Measurements from ENCODE around the gene RNPEPL1.
"Not testable (repeated sequence)": the region's sequence is repeated elsewhere in the genome, so short reads cannot be mapped to it uniquely, and the experiment has no call there.

Gene RNPEPL1

GRCh38 chr2:240567872-240568677 lies at the start of gene RNPEPL1:
Gene RNPEPL1 (plus strand): TSS chr2:240568484. CDS start chr2:240568587, 103 bp downstream.
- peak; percentile 69 for DNase-seq
- Mint-ChIP-seq H3K4me3 (peak within 1 kb of the TSS; percentile 84), H3K4me1 (peaks cover 24% of the 10 kb centered on the region), H3K27me3 (ENCODE audit: low read depth, poor library complexity) (peaks cover 28% of the 10 kb centered on the region), H3K27ac (no peak within 1 kb of the TSS), H3K9me3 (no peaks in the 10 kb centered on the region), H3K36me3 (ENCODE audit: low read depth) (peaks cover 5% of the 10 kb centered on the region)
- TF ChIP-seq CTCF (IDR thresholded peaks at IDR 0.05), result no peak

DNA sequence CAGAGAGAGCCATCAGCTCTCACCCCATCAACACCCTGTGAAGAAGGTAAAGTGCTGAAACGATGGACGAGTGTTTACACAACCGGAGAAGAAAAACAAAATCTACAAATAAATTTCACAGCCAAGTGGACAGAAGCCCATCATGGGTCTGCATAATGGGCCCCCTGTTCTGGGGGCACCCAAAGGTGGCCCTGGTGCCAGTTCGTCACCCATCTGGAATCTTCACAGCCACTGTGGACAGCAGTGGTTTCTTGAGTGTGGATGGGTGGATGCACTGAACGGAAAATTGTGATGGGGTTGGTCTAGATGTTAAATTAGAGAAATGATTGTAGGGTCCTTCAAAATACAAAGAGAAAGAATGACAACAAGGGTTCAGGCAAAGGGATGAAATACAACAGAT lies 49.3 kb upstream of the RNPEPL1 start:
- TF ChIP-seq CTCF (IDR thresholded peaks at IDR 0.05), result no peak
- Mint-ChIP-seq H3K4me1 (peaks cover 24% of the 10 kb centered on the region), H3K9me3 (peaks cover 40% of the 10 kb centered on the region), H3K36me3 (ENCODE audit: low read depth) (peaks cover 64% of the 10 kb centered on the region), H3K27ac (peak overlapping the region; percentile 93), H3K4me3 (no peak overlapping the region), H3K27me3 (ENCODE audit: low read depth, poor library complexity) (peaks cover 27% of the 10 kb centered on the region)
- no peak for DNase-seq

DNA sequence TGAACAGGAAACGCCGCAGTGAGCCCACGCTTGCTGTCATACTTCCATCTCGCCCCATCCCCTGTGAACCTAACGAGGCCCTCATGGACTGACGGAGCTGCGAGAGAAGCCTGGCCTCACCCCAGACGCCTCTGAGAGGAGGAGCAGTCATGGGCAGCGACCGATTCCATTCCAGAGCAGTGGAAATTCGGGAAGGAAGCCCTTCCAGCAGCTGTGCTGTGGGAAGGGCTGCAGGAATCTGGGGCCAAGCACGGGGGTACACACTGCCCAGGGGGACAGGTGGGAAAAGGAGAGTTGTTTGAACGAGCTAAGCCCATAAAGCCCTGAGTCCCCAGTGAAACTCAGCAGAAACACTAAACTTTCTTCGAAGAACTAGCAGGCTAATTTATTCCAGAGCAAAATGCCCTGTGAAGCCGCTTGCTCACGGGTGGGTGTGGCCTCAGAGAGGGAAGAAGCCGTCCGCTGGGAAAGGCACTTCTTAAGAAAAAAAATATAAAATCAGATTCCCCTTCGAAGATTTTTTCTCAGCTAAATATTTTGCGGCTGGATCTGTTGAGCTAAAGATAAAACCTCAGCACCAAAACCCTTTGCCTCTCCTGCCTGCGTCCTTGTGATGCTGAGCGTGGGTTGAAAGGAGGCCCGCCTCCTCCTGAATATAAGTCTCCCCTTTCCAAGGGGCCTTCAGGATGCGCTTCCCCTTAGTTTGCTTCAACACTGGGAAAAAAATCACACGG lies 48.7 kb upstream of the RNPEPL1 start:
- H3K36me3 Mint-ChIP-seq (ENCODE audit: low read depth), result peaks cover 70% of the 10 kb centered on the region
- peaks cover 46% of the 10 kb centered on the region for H3K9me3 Mint-ChIP-seq
- H3K4me1 Mint-ChIP-seq, result peaks cover 22% of the 10 kb centered on the region
- H3K27ac Mint-ChIP-seq, result peak overlapping the region; percentile 93
- H3K4me3 Mint-ChIP-seq, result no peak overlapping the region
- no peak for TF ChIP-seq CTCF (IDR thresholded peaks at IDR 0.05)
- DNase-seq, result no peak
- peaks cover 24% of the 10 kb centered on the region for H3K27me3 Mint-ChIP-seq (ENCODE audit: low read depth, poor library complexity)

DNA sequence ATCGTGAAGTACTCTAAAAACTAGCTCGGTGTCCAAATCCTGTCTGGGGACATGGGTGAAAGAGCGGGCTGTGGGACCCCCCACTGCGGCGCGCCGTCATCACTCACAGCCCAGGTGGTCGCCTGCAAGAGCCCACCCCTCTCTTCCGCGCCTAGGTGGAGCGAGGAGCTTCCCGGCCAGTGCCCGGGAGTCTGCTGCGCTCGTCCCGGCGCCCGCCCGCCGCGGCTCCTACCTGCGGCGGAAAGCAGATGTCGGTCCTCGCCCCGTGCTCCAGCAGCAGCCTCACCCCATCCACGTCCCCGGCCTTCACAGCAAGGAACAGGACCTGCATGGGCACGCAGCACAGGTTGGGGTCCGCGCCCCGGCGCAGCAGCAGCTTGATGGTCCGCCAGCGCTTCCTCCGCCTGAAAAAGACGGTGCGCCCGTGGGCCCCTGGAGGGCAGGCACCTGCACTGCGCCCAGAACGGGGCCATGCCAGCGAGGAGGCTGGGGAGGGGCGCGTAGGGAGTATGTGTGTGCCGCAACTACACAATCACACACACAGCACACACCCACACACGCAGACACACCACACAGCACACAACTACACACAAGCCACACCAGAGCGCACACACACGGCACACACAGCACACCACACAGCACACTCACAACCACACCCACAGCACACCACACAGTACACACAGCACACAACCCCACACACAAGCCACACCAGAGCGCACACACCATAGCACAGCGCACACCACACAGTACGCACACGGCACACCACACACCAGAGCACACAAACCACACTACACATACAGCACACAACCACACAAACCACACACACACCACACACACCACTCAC lies 47.9 kb upstream of the RNPEPL1 start:
- peaks cover 22% of the 10 kb centered on the region for H3K4me1 Mint-ChIP-seq
- no peak for DNase-seq
- no peak overlapping the region for H3K4me3 Mint-ChIP-seq
- H3K9me3 Mint-ChIP-seq, result peaks cover 54% of the 10 kb centered on the region
- peaks cover 23% of the 10 kb centered on the region for H3K27me3 Mint-ChIP-seq (ENCODE audit: low read depth, poor library complexity)
- peaks cover 77% of the 10 kb centered on the region for H3K36me3 Mint-ChIP-seq (ENCODE audit: low read depth)
- H3K27ac Mint-ChIP-seq, result peak overlapping the region; percentile 43
- TF ChIP-seq CTCF (IDR thresholded peaks at IDR 0.05), result no peak

DNA sequence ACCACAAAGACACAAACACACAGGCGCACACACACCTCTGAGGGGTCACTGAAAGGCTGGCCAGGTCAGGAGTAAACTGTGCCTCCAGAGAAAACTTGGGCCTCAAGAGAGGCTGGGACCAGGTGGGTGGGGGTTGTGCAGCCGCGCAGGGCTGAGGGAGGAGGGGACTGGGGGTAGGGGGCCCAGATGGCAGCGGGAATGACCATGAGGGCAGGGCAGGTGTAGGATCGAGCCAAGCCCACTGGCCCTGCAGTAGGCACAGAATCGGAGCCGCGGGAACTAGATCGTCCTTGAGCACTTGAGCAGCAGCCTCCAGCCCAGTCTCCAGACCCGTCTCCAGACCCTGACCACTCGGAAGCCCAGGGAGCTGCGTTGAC lies 47.3 kb upstream of the RNPEPL1 start:
- no peak for TF ChIP-seq CTCF (IDR thresholded peaks at IDR 0.05)
- peaks cover 83% of the 10 kb centered on the region for H3K36me3 Mint-ChIP-seq (ENCODE audit: low read depth)
- peaks cover 58% of the 10 kb centered on the region for H3K9me3 Mint-ChIP-seq
- peak overlapping the region; percentile 43 for H3K27ac Mint-ChIP-seq
- H3K27me3 Mint-ChIP-seq (ENCODE audit: low read depth, poor library complexity), result peaks cover 23% of the 10 kb centered on the region
- H3K4me1 Mint-ChIP-seq, result peaks cover 22% of the 10 kb centered on the region
- no peak overlapping the region for H3K4me3 Mint-ChIP-seq
- DNase-seq, result no peak

DNA sequence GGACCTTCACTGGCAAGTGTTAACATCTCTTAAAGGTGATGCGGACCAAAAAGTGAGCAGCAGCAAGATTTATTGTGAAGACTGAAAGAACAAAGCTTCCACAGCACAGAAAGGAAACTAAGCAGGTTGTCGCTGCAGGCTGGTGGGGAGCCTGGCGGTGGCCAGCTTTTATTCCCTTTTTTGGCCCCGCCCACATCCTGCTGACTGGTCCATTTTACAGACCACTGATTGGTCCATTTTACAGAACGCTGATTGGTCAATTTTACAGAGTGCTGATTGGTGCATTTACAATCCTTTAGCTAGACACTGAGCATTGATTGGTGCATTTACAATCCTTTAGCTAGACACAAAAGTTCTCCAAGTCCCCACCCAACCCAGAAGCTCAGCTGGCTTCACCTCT lies 46.4 kb upstream of the RNPEPL1 start:
- Mint-ChIP-seq H3K9me3 (peaks cover 66% of the 10 kb centered on the region), H3K4me1 (peaks cover 22% of the 10 kb centered on the region), H3K36me3 (ENCODE audit: low read depth) (peaks cover 87% of the 10 kb centered on the region), H3K27me3 (ENCODE audit: low read depth, poor library complexity) (peaks cover 23% of the 10 kb centered on the region)
- not testable (repeated sequence) for H3K4me3 Mint-ChIP-seq, H3K27ac Mint-ChIP-seq, DNase-seq

Data from nephron progenitor cell (in vitro differentiated cells).